SK-N-SH treated with all-trans-retinoic acid at 6 μM for 48 hours (cell line): ENCODE data around the gene TEX35.

Experiments
- ATAC-seq: fragments of 200-7000 bp; cut with Tn5 transposase; 3 replicates; pipeline ENCODE4 v1.9.1; 2020; ENCODE audit warnings: mild to moderate bottlenecking, moderate library complexity
- ARNTL ChIP-seq: fragments of 450-650 bp; formaldehyde crosslinking; IDR thresholded peaks from 2 replicates; pipeline ENCODE4 v1.5.0; 2020; ENCODE audit warnings: low read depth, mild to moderate bottlenecking, moderate library complexity, borderline replicate concordance
- BACH2 ChIP-seq: fragments of 250-450 bp; sonication (Bioruptor Pico); IDR thresholded peaks from 2 replicates; pipeline ENCODE4 v1.9.0; 2021; ENCODE audit warnings: mild to moderate bottlenecking, borderline replicate concordance
- CREB5 ChIP-seq: fragments of 250-450 bp; sonication (Bioruptor Pico); IDR thresholded peaks from 2 replicates; pipeline ENCODE4 v1.5.1; 2020; ENCODE audit warnings: low read depth, mild to moderate bottlenecking, moderate library complexity
- CSDC2 ChIP-seq: fragments of 250-450 bp; sonication (Bioruptor Pico); IDR thresholded peaks from 2 replicates; pipeline ENCODE4 v1.5.0; 2020; ENCODE audit warnings: mild to moderate bottlenecking, moderate library complexity
- GLIS3 ChIP-seq: fragments of 250-450 bp; sonication (Bioruptor Pico); IDR thresholded peaks from 2 replicates; pipeline ENCODE4 v1.5.0; 2020; ENCODE audit warnings: mild to moderate bottlenecking, moderate library complexity
- ISL1 ChIP-seq: fragments of 250-450 bp; sonication (Bioruptor Pico); IDR thresholded peaks from 2 replicates; pipeline ENCODE4 v2.1.2; 2022; ENCODE audit warnings: mild to moderate bottlenecking, moderate library complexity
- OSR1 ChIP-seq: fragments of 250-450 bp; sonication (Bioruptor Pico); IDR thresholded peaks from 2 replicates; pipeline ENCODE4 v1.8.0; 2022; ENCODE audit warnings: moderate library complexity, mild to moderate bottlenecking, inconsistent platforms
- PPARA ChIP-seq: fragments of 250-450 bp; sonication (Bioruptor Pico); IDR thresholded peaks from 2 replicates; pipeline ENCODE4 v1.5.0; 2020; ENCODE audit warnings: mild to moderate bottlenecking, borderline replicate concordance
- RARB ChIP-seq: fragments of 250-450 bp; sonication (Bioruptor Pico); IDR thresholded peaks from 2 replicates; pipeline ENCODE4 v1.8.0; 2021; ENCODE audit warnings: mild to moderate bottlenecking, moderate library complexity
- SNAI2 ChIP-seq: fragments of 250-450 bp; sonication (Bioruptor Pico); IDR thresholded peaks from 2 replicates; pipeline ENCODE4 v1.5.0; 2020; ENCODE audit warnings: mild to moderate bottlenecking, moderate library complexity
- TOX ChIP-seq: fragments of 250-450 bp; sonication (Bioruptor Pico); IDR thresholded peaks from 2 replicates; pipeline ENCODE4 v1.8.0; 2021; ENCODE audit warnings: mild to moderate bottlenecking, moderate library complexity, borderline replicate concordance
- ZC3H10 ChIP-seq: fragments of 250-450 bp; sonication (Bioruptor Pico); IDR thresholded peaks from 2 replicates; pipeline ENCODE4 v1.5.1; 2021; ENCODE audit warnings: mild to moderate bottlenecking, moderate library complexity
- ZFP30 ChIP-seq: fragments of 450-650 bp; formaldehyde crosslinking; IDR thresholded peaks from 2 replicates; pipeline ENCODE4 v1.5.0; 2022; ENCODE audit warnings: mild to moderate bottlenecking, moderate library complexity
- ZNF565 ChIP-seq: fragments of 450-650 bp; formaldehyde crosslinking; conservative IDR thresholded peaks from 2 replicates; pipeline ENCODE4 v1.5.0; 2020; ENCODE audit warnings: low read depth, mild to moderate bottlenecking, moderate library complexity
- ZNF8 ChIP-seq: fragments of 450-650 bp; formaldehyde crosslinking; IDR thresholded peaks from 2 replicates; pipeline ENCODE4 v1.5.0; 2020; ENCODE audit warnings: mild to moderate bottlenecking, moderate library complexity
- TF ChIP-seq, protein P1 (sequence below): fragments of 250-450 bp; sonication (Bioruptor Pico); IDR thresholded peaks from 2 replicates; pipeline ENCODE4 v1.8.0; 2020; ENCODE audit warnings: mild to moderate bottlenecking, moderate library complexity, borderline replicate concordance
- TF ChIP-seq, protein P2 (sequence below): fragments of 250-450 bp; sonication (Bioruptor Pico); IDR thresholded peaks from 2 replicates; pipeline ENCODE4 v1.5.0; 2020; ENCODE audit warnings: mild to moderate bottlenecking, moderate library complexity
- TF ChIP-seq, protein P3 (sequence below): fragments of 250-450 bp; sonication (Bioruptor Pico); IDR thresholded peaks from 2 replicates; pipeline ENCODE4 v1.8.0; 2021; ENCODE audit warnings: low read depth, mild to moderate bottlenecking, moderate library complexity, borderline replicate concordance

Gene TEX35

GRCh38 chr1:178560871-178561376 is 48.0 kb downstream of the TEX35 start:
- no peak for TF ChIP-seq ZNF565 (CRISPR knock-in tag)
- no peak for TF ChIP-seq ZC3H10 (CRISPR knock-in tag)
- no peak for TF ChIP-seq RARB (CRISPR knock-in tag)
- TF ChIP-seq ZFP30 (CRISPR knock-in tag): no peak
- TF ChIP-seq ISL1 (CRISPR knock-in tag): no peak
- ATAC-seq: no peak

- no peak for ATAC-seq
- TF ChIP-seq CREB5 (CRISPR knock-in tag): no peak
- TF ChIP-seq, protein P1, sequence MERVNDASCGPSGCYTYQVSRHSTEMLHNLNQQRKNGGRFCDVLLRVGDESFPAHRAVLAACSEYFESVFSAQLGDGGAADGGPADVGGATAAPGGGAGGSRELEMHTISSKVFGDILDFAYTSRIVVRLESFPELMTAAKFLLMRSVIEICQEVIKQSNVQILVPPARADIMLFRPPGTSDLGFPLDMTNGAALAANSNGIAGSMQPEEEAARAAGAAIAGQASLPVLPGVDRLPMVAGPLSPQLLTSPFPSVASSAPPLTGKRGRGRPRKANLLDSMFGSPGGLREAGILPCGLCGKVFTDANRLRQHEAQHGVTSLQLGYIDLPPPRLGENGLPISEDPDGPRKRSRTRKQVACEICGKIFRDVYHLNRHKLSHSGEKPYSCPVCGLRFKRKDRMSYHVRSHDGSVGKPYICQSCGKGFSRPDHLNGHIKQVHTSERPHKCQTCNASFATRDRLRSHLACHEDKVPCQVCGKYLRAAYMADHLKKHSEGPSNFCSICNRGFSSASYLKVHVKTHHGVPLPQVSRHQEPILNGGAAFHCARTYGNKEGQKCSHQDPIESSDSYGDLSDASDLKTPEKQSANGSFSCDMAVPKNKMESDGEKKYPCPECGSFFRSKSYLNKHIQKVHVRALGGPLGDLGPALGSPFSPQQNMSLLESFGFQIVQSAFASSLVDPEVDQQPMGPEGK: no peak
- no peak for TF ChIP-seq TOX (CRISPR knock-in tag)
- no peak for TF ChIP-seq ZC3H10 (CRISPR knock-in tag)
- no peak for TF ChIP-seq PPARA (CRISPR knock-in tag)
These were observed 50.4 kb downstream of the TEX35 start for GRCh38 chr1:178563099-178563820.

GRCh38 chr1:178564086-178564782 is 51.3 kb downstream of the TEX35 start:
- no peak; the same call in 2 of the 3 replicates for ATAC-seq
- TF ChIP-seq ZNF8 (CRISPR knock-in tag) (no peak), PPARA (CRISPR knock-in tag) (no peak), SNAI2 (CRISPR knock-in tag) (no peak), ARNTL (CRISPR knock-in tag) (no peak), RARB (CRISPR knock-in tag) (no peak), GLIS3 (CRISPR knock-in tag) (no peak), ZC3H10 (CRISPR knock-in tag) (no peak), ZNF565 (CRISPR knock-in tag) (no peak), CSDC2 (CRISPR knock-in tag) (no peak), BACH2 (CRISPR knock-in tag) (no peak), OSR1 (no peak)
- TF ChIP-seq, protein P2, sequence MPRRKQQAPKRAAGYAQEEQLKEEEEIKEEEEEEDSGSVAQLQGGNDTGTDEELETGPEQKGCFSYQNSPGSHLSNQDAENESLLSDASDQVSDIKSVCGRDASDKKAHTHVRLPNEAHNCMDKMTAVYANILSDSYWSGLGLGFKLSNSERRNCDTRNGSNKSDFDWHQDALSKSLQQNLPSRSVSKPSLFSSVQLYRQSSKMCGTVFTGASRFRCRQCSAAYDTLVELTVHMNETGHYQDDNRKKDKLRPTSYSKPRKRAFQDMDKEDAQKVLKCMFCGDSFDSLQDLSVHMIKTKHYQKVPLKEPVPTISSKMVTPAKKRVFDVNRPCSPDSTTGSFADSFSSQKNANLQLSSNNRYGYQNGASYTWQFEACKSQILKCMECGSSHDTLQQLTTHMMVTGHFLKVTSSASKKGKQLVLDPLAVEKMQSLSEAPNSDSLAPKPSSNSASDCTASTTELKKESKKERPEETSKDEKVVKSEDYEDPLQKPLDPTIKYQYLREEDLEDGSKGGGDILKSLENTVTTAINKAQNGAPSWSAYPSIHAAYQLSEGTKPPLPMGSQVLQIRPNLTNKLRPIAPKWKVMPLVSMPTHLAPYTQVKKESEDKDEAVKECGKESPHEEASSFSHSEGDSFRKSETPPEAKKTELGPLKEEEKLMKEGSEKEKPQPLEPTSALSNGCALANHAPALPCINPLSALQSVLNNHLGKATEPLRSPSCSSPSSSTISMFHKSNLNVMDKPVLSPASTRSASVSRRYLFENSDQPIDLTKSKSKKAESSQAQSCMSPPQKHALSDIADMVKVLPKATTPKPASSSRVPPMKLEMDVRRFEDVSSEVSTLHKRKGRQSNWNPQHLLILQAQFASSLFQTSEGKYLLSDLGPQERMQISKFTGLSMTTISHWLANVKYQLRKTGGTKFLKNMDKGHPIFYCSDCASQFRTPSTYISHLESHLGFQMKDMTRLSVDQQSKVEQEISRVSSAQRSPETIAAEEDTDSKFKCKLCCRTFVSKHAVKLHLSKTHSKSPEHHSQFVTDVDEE: no peak
- TF ChIP-seq, protein P1: no peak
- TF ChIP-seq, protein P3, sequence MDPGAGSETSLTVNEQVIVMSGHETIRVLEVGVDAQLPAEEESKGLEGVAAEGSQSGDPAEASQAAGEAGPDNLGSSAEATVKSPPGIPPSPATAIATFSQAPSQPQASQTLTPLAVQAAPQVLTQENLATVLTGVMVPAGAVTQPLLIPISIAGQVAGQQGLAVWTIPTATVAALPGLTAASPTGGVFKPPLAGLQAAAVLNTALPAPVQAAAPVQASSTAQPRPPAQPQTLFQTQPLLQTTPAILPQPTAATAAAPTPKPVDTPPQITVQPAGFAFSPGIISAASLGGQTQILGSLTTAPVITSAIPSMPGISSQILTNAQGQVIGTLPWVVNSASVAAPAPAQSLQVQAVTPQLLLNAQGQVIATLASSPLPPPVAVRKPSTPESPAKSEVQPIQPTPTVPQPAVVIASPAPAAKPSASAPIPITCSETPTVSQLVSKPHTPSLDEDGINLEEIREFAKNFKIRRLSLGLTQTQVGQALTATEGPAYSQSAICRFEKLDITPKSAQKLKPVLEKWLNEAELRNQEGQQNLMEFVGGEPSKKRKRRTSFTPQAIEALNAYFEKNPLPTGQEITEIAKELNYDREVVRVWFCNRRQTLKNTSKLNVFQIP (CRISPR knock-in tag): no peak
